Measurements from ENCODE around the gene ELSPBP1. TPM values are rescaled to one million over a fixed set of nuclear protein-coding genes. Genes with fewer than 3 reads are reported as not detected.

ELSPBP1 gene
- total RNA-seq, 1 donor from 2014 or later: not detected

GRCh38 chr19:48025480-48025879, 31.0 kb downstream of the ELSPBP1 start:
- Mint-ChIP-seq H3K36me3 (ENCODE audit: insufficient read depth) (no peaks in the 10 kb centered on the region), H3K9me3 (ENCODE audit: low read depth) (no peaks in the 10 kb centered on the region), H3K4me3 (ENCODE audit: low read depth) (no peak overlapping the region), H3K27me3 (peaks cover 63% of the 10 kb centered on the region), H3K27ac (no peak overlapping the region), H3K4me1 (ENCODE audit: low read depth) (no peaks in the 10 kb centered on the region)
- DNase-seq (ENCODE audit: low spot score, unreplicated experiment): no peak
- no peak for TF ChIP-seq CTCF (IDR thresholded peaks at IDR 0.05; ENCODE audit: unreplicated experiment)

- no peak for DNase-seq (ENCODE audit: low spot score, unreplicated experiment)
- H3K27me3 Mint-ChIP-seq: peaks cover 51% of the 10 kb centered on the region
- H3K4me3 Mint-ChIP-seq (ENCODE audit: low read depth): no peak overlapping the region
- H3K27ac Mint-ChIP-seq: no peak overlapping the region
- no peaks in the 10 kb centered on the region for H3K4me1 Mint-ChIP-seq (ENCODE audit: low read depth)
- TF ChIP-seq CTCF (IDR thresholded peaks at IDR 0.05; ENCODE audit: unreplicated experiment): no peak
- no peaks in the 10 kb centered on the region for H3K9me3 Mint-ChIP-seq (ENCODE audit: low read depth)
- no peaks in the 10 kb centered on the region for H3K36me3 Mint-ChIP-seq (ENCODE audit: insufficient read depth)
These were observed 35.0 kb downstream of the ELSPBP1 start for GRCh38 chr19:48029431-48029830.

GRCh38 chr19:48030073-48030472, 35.6 kb downstream of the ELSPBP1 start:
- DNase-seq (ENCODE audit: low spot score, unreplicated experiment): no peak
- Mint-ChIP-seq H3K9me3 (ENCODE audit: low read depth) (no peaks in the 10 kb centered on the region), H3K4me3 (ENCODE audit: low read depth) (no peak overlapping the region), H3K27me3 (peaks cover 48% of the 10 kb centered on the region), H3K36me3 (ENCODE audit: insufficient read depth) (no peaks in the 10 kb centered on the region), H3K27ac (no peak overlapping the region), H3K4me1 (ENCODE audit: low read depth) (no peaks in the 10 kb centered on the region)
- TF ChIP-seq CTCF (IDR thresholded peaks at IDR 0.05; ENCODE audit: unreplicated experiment): no peak

- Mint-ChIP-seq H3K36me3 (ENCODE audit: insufficient read depth) (no peaks in the 10 kb centered on the region), H3K4me3 (ENCODE audit: low read depth) (no peak overlapping the region), H3K9me3 (ENCODE audit: low read depth) (peaks cover 16% of the 10 kb centered on the region), H3K4me1 (ENCODE audit: low read depth) (no peaks in the 10 kb centered on the region), H3K27me3 (peaks cover 36% of the 10 kb centered on the region), H3K27ac (no peak overlapping the region)
- no peak for TF ChIP-seq CTCF (IDR thresholded peaks at IDR 0.05; ENCODE audit: unreplicated experiment)
- DNase-seq (ENCODE audit: low spot score, unreplicated experiment): no peak
These were observed 39.2 kb downstream of the ELSPBP1 start for GRCh38 chr19:48033604-48034003.

- Mint-ChIP-seq H3K36me3 (ENCODE audit: insufficient read depth) (no peaks in the 10 kb centered on the region), H3K4me1 (ENCODE audit: low read depth) (no peaks in the 10 kb centered on the region), H3K27me3 (peaks cover 41% of the 10 kb centered on the region), H3K4me3 (ENCODE audit: low read depth) (no peak overlapping the region), H3K9me3 (ENCODE audit: low read depth) (peaks cover 16% of the 10 kb centered on the region), H3K27ac (no peak overlapping the region)
- no peak for TF ChIP-seq CTCF (IDR thresholded peaks at IDR 0.05; ENCODE audit: unreplicated experiment)
- no peak for DNase-seq (ENCODE audit: low spot score, unreplicated experiment)
These were observed 42.3 kb downstream of the ELSPBP1 start for GRCh38 chr19:48036765-48037164.

Measured in progenitor cell of endocrine pancreas (in vitro differentiated cells).